NCI-H1436 treated with DMSO at 0.1 percent for 48 hours (cell line): Measurements from ENCODE around the gene ZSCAN25.
"Not testable (repeated sequence)": the region's sequence is repeated elsewhere in the genome, so short reads cannot be mapped to it uniquely, and the experiment has no call there.

Experiments used
- DNase-seq: peaks from one replicate; lab custom pipeline; 2025; lab: John Stamatoyannopoulos, UW

Gene ZSCAN25

GRCh38 chr7:99616359-99617191, at the start of gene ZSCAN25:
TSS of gene ZSCAN25 (plus strand) at chr7:99616946. CDS start at chr7:99619607, 2,661 bp downstream.
- DNase-seq, result peak; percentile 81

- DNase-seq, result not testable (repeated sequence)
Observed at GRCh38 chr7:99568770-99569169, 48.0 kb upstream of the ZSCAN25 start.

GRCh38 chr7:99571768-99572167, 45.0 kb upstream of the ZSCAN25 start:
- DNase-seq, result no peak

GRCh38 chr7:99573257-99573656, 43.5 kb upstream of the ZSCAN25 start:
- DNase-seq, result no peak

- DNase-seq, result no peak
Observed at GRCh38 chr7:99576251-99576650, 40.5 kb upstream of the ZSCAN25 start.

GRCh38 chr7:99579281-99579955, 37.3 kb upstream of the ZSCAN25 start:
- no peak for DNase-seq

GRCh38 chr7:99579956-99580777, 36.6 kb upstream of the ZSCAN25 start:
- no peak for DNase-seq

- not testable (repeated sequence) for DNase-seq
Observed at GRCh38 chr7:99580778-99581332, 35.9 kb upstream of the ZSCAN25 start.

- DNase-seq, result no peak
Observed at GRCh38 chr7:99588868-99589267, 27.9 kb upstream of the ZSCAN25 start.

- no peak for DNase-seq
Observed at GRCh38 chr7:99594948-99595745, 21.6 kb upstream of the ZSCAN25 start.

- DNase-seq, result no peak
Observed at GRCh38 chr7:99596408-99596955, 20.3 kb upstream of the ZSCAN25 start.

- DNase-seq, result no peak
Observed at GRCh38 chr7:99597762-99598501, 18.8 kb upstream of the ZSCAN25 start, which contains the start of gene TMEM225B. TSS of gene TMEM225B (plus strand) at chr7:99598267. CDS start at chr7:99604389, 6,122 bp downstream.

GRCh38 chr7:99599836-99600235, 16.9 kb upstream of the ZSCAN25 start:
- no peak for DNase-seq

GRCh38 chr7:99601656-99602310, 15.0 kb upstream of the ZSCAN25 start:
- DNase-seq, result no peak

- no peak for DNase-seq
Observed at GRCh38 chr7:99605527-99605926, 11.2 kb upstream of the ZSCAN25 start.

GRCh38 chr7:99606531-99606930, 10.2 kb upstream of the ZSCAN25 start:
- DNase-seq, result no peak

- no peak for DNase-seq
Observed at GRCh38 chr7:99607548-99607947, 9.2 kb upstream of the ZSCAN25 start.

- DNase-seq, result no peak
Observed at GRCh38 chr7:99614495-99614894, 2.3 kb upstream of the ZSCAN25 start.

- no peak for DNase-seq
Observed at GRCh38 chr7:99615989-99616358, 772 bp upstream of the ZSCAN25 start.
